Measurements from ENCODE around the gene RAET1E. TPM values are rescaled to one million over a fixed set of nuclear protein-coding genes. Genes with fewer than 3 reads are reported as not detected.

RAET1E gene
- total and polyA plus RNA-seq, 10 donors, result 0.04 to 3.4 (median 1.2) TPM

DNA sequence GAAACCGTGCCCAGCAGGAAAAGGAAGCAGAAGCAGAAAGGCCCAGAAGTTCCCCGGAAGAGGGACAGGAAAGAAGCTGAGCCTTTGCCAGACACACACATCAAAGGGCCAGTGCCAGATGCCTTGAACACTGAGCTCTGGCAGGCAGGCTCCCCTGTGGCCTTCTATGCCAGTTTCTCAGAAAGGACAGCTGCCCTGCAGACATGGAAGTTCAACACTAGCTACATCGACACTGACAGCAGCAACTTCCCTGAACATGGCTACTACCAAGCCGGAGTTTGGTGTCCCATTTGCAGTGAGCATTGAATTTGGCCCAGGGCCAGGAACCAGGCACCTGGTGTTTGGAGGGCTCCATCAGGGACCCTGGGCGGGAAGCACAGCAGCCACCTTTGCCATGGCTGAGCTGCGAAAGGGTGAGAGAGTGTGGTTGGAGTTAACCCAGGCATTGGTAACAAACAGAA is 8.0 kb upstream of the RAET1E start:
- peak; percentile 49 for DNase-seq
- WGBS, 5 donors, result 68 to 77% (median 72%) methylated on average over 5 to 6 of the region's 6 CpGs
- intact Hi-C loops (cut with DNase I; ENCODE audit: low total_unique reads), result no loop called here

DNA sequence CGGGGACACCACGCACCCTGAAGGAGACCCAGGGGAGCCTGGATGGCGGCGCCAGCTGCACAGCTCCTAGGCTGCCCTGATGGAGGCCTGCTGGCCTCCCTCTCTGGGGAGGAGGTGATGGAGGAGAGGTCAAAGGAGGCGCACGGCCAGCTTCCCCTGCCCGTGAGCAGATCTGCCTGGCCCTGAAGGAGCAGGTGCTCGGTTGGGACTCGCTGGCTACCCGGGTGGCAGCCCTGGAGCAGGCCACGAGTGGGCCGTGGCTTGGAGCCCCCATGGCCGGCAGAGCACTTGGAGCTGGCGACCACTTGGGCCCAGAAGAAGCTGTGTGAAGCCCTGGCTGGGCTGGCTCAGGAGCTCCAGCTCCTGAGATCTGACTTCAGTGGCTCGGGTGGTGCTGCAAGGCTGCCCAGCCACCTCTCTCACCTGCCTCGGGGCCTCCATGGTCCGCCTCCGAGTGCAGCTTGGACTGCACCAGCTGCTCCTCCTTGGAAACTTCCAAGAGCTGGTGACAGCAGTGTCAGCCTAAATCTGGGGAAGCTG is 7.5 kb upstream of the RAET1E start:
- 78 to 92% (median 89%) methylated on average over 14 to 18 of the region's 18 CpGs for WGBS, 5 donors
- Histone ChIP-seq H3K9me3 (peaks cover 0 to 24% (median 17%) of the 10 kb centered on the region in 8 donors), H3K4me3 (no peak overlapping the region), H3K4me1 (peaks cover 0 to 10% (median 0%) of the 10 kb centered on the region in 6 donors), H3K36me3 (no peaks in the 10 kb centered on the region), H3K27ac (no peak overlapping the region), H3K27me3 (replicated peaks in 1 of 7) (peaks cover 0 to 10% (median 0%) of the 10 kb centered on the region in 7 donors)
- TF ChIP-seq, protein P1, sequence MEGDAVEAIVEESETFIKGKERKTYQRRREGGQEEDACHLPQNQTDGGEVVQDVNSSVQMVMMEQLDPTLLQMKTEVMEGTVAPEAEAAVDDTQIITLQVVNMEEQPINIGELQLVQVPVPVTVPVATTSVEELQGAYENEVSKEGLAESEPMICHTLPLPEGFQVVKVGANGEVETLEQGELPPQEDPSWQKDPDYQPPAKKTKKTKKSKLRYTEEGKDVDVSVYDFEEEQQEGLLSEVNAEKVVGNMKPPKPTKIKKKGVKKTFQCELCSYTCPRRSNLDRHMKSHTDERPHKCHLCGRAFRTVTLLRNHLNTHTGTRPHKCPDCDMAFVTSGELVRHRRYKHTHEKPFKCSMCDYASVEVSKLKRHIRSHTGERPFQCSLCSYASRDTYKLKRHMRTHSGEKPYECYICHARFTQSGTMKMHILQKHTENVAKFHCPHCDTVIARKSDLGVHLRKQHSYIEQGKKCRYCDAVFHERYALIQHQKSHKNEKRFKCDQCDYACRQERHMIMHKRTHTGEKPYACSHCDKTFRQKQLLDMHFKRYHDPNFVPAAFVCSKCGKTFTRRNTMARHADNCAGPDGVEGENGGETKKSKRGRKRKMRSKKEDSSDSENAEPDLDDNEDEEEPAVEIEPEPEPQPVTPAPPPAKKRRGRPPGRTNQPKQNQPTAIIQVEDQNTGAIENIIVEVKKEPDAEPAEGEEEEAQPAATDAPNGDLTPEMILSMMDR (IDR thresholded peaks at IDR 0.05 in 8 of 11, conservative IDR thresholded peaks at IDR 0.05 in 3 of 11), result no peak
- TF ChIP-seq POLR2A (IDR thresholded peaks at IDR 0.05) (no peak), POLR2AphosphoS5 (IDR thresholded peaks at IDR 0.05) (no peak)
- DNase-seq, result peak; percentile 66
- intact Hi-C loops (cut with DNase I; ENCODE audit: low total_unique reads), result no loop called here

More for the DNA sequence above, 8.0 kb upstream of the RAET1E start:
- TF ChIP-seq, protein P1 (IDR thresholded peaks at IDR 0.05 in 8 of 11, conservative IDR thresholded peaks at IDR 0.05 in 3 of 11), result no peak
- TF ChIP-seq POLR2AphosphoS5 (IDR thresholded peaks at IDR 0.05), result peak in 2 of 3 donors; percentile 39 to 44
- H3K27ac ChIP-seq, result no peak overlapping the region
- H3K36me3 ChIP-seq, result no peaks in the 10 kb centered on the region
- peaks cover 0 to 10% (median 0%) of the 10 kb centered on the region in 6 donors for H3K4me1 ChIP-seq
- H3K27me3 ChIP-seq (replicated peaks in 1 of 7), result peaks cover 0 to 15% (median 0%) of the 10 kb centered on the region in 7 donors
- H3K9me3 ChIP-seq, result peaks cover 0 to 24% (median 17%) of the 10 kb centered on the region in 8 donors
- H3K4me3 ChIP-seq, result no peak overlapping the region

DNA sequence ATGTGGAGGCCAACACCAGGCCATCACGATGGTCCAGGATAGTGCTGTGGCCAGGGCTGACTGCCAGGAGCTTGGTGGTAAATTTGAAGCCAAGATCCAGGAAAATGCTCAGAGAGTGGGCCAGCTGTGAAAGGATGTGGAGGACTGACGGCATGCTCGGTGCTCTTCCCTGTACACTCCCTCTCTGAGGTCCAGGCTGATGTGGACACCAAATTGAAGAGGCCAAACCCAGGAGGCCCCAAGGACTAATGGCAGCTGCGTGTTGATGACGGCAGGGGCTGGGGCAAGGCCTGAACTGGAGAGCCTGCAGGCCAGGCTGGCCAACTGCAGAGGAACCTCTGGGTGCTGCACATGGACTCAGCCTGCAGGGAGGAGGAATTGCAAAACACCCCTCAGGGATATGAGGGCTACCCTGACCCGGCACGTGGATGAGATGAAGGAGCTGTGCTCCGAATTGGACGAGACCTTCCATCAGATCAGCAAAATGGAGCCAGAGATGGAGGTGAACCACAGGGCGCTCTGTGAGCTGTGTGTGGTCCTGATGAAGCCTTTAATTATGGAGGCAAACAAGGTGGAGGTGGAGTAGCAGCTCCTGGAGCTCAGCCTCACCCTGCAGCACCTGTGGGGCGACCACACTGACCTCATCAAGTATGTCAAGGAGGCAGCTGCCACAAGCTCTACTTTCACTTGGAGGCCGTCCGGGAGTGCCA is 6.9 kb upstream of the RAET1E start:
- peaks cover 0 to 3% (median 0%) of the 10 kb centered on the region in 7 donors for H3K27me3 ChIP-seq (replicated peaks in 1 of 7)
- H3K9me3 ChIP-seq, result peaks cover 0 to 24% (median 17%) of the 10 kb centered on the region in 8 donors
- H3K36me3 ChIP-seq, result no peaks in the 10 kb centered on the region
- DNase-seq, result peak; percentile 59
- no peak overlapping the region for H3K4me3 ChIP-seq
- TF ChIP-seq, protein P1 (IDR thresholded peaks at IDR 0.05 in 8 of 11, conservative IDR thresholded peaks at IDR 0.05 in 3 of 11), result no peak
- TF ChIP-seq POLR2AphosphoS5 (IDR thresholded peaks at IDR 0.05) (no peak), POLR2A (IDR thresholded peaks at IDR 0.05) (no peak)
- 74 to 92% (median 90%) methylated on average over 11 to 13 of the region's 13 CpGs for WGBS, 5 donors
- intact Hi-C loops (cut with DNase I; ENCODE audit: low total_unique reads), result no loop called here
- peaks cover 0 to 10% (median 0%) of the 10 kb centered on the region in 6 donors for H3K4me1 ChIP-seq
- H3K27ac ChIP-seq, result no peak overlapping the region
